Upper lobe of right lung (tissue), 1 donor: ENCODE data around the gene MANSC1. TPM values are rescaled to one million over a fixed set of nuclear protein-coding genes. Genes with fewer than 3 reads are reported as not detected.
"Not testable (repeated sequence)": the region's sequence is repeated elsewhere in the genome, so short reads cannot be mapped to it uniquely, and the experiment has no call there.

Experiments used
- ATAC-seq: fragments of 200-7000 bp; cut with Tn5 transposase; one replicate; pipeline ENCODE4 v1.9.1; 2020; ENCODE audit warnings: mild to moderate bottlenecking, moderate library complexity
- DNase-seq: peaks from one replicate; pipeline ENCODE4 v3.0.0-alpha.2; 2020
- H3K27ac ChIP-seq: fragments of 200-600 bp; one replicate; pipeline ENCODE4 v1.8.0; 2022
- H3K27me3 ChIP-seq: fragments of 200-600 bp; one replicate; pipeline ENCODE4 v1.8.0; 2022; ENCODE audit warnings: mild to moderate bottlenecking
- H3K36me3 ChIP-seq: fragments of 200-600 bp; one replicate; pipeline ENCODE4 v1.8.0; 2022
- H3K4me1 ChIP-seq: fragments of 200-600 bp; one replicate; pipeline ENCODE4 v1.8.0; 2022
- H3K4me3 ChIP-seq: fragments of 200-600 bp; one replicate; pipeline ENCODE4 v1.8.0; 2022; ENCODE audit warnings: mild to moderate bottlenecking
- H3K9me3 ChIP-seq: fragments of 200-600 bp; one replicate; pipeline ENCODE4 v1.8.0; 2022
- CTCF ChIP-seq: fragments of 200-600 bp; IDR thresholded peaks from one replicate; pipeline ENCODE4 v1.8.0; 2022; ENCODE audit warnings: antibody characterized with exemption
- intact Hi-C: fragments of 100-400 bp; cut with DNase I; formaldehyde crosslinking; loops from one replicate; pipeline ENCODE4 v1.11.0; 2022
- total RNA-seq: library from RNA; stranded (reverse); fragmentation: NEBNext Ultra II Directional; extraction: Animal tissue kit (Norgen Biotek cat#: 25700); gene quantifications from one replicate; pipeline ENCODE4 v1.2.1, GENCODE V29; 2021
- donor health status: DM: no; HTN: yes; CAD: no; lungs with severe emphysema.

MANSC1 gene
- total RNA-seq, 1 donor from 2014 or later = 26.4 TPM

- Histone ChIP-seq H3K27me3 (no peaks in the 10 kb centered on the region), H3K4me1 (peaks cover 15% of the 10 kb centered on the region), H3K9me3 (no peaks in the 10 kb centered on the region), H3K36me3 (no peaks in the 10 kb centered on the region), H3K4me3 (no peak overlapping the region), H3K27ac (no peak overlapping the region)
- no peak for TF ChIP-seq CTCF
- DNase-seq (no peak), ATAC-seq (no peak)
- intact Hi-C loops = no loop called here
These were observed 3.2 kb upstream of the MANSC1 start for GRCh38 chr12:12353276-12353675.

- H3K27me3 ChIP-seq, intact Hi-C loops, H3K9me3 ChIP-seq, H3K27ac ChIP-seq, H3K4me1 ChIP-seq, ATAC-seq, DNase-seq, H3K36me3 ChIP-seq, H3K4me3 ChIP-seq: not testable (repeated sequence)
These were observed 1.6 kb upstream of the MANSC1 start for GRCh38 chr12:12351468-12352185.

- Histone ChIP-seq H3K27ac (no peak overlapping the region), H3K27me3 (no peaks in the 10 kb centered on the region), H3K4me1 (peaks cover 6% of the 10 kb centered on the region), H3K9me3 (no peaks in the 10 kb centered on the region), H3K4me3 (peak overlapping the region; percentile 77), H3K36me3 (no peaks in the 10 kb centered on the region)
- TF ChIP-seq CTCF = no peak
- ATAC-seq (no peak), DNase-seq (no peak)
- intact Hi-C loops = no loop called here
These were observed 924 bp upstream of the MANSC1 start for GRCh38 chr12:12350868-12351463.

GRCh38 chr12:12338527-12339168, 11.4 kb downstream of the MANSC1 start:
- peaks cover 12% of the 10 kb centered on the region for H3K4me1 ChIP-seq
- intact Hi-C loops = loop anchor here (10.0 kb wide), 1 partner anchor 254 kb away; no protein-coding TSS in a partner anchor
- ATAC-seq = no peak
- TF ChIP-seq CTCF = no peak
- no peaks in the 10 kb centered on the region for H3K27me3 ChIP-seq
- no peaks in the 10 kb centered on the region for H3K9me3 ChIP-seq
- no peak overlapping the region for H3K27ac ChIP-seq
- no peak overlapping the region for H3K4me3 ChIP-seq
- H3K36me3 ChIP-seq = peaks cover 9% of the 10 kb centered on the region
- no peak for DNase-seq

GRCh38 chr12:12336511-12336910, 13.5 kb downstream of the MANSC1 start:
- Histone ChIP-seq H3K9me3 (no peaks in the 10 kb centered on the region), H3K27me3 (no peaks in the 10 kb centered on the region), H3K4me1 (peaks cover 22% of the 10 kb centered on the region), H3K36me3 (no peaks in the 10 kb centered on the region), H3K4me3 (no peak overlapping the region), H3K27ac (no peak overlapping the region)
- DNase-seq (no peak), ATAC-seq (no peak)
- intact Hi-C loops = loop anchor here (10.0 kb wide), 1 partner anchor 252 kb away; no protein-coding TSS in a partner anchor
- no peak for TF ChIP-seq CTCF

GRCh38 chr12:12336049-12336411, 14.0 kb downstream of the MANSC1 start:
- no peak for DNase-seq
- peak; percentile 78 for ATAC-seq
- no peaks in the 10 kb centered on the region for H3K9me3 ChIP-seq
- H3K36me3 ChIP-seq = no peaks in the 10 kb centered on the region
- no peak overlapping the region for H3K4me3 ChIP-seq
- no peak for TF ChIP-seq CTCF
- H3K27ac ChIP-seq = no peak overlapping the region
- H3K27me3 ChIP-seq = no peaks in the 10 kb centered on the region
- intact Hi-C loops = loop anchor here (10.0 kb wide), 1 partner anchor 251 kb away; no protein-coding TSS in a partner anchor
- H3K4me1 ChIP-seq = peaks cover 22% of the 10 kb centered on the region
